ENCODE data around the gene GSTO1.

The GSTO1 gene

DNA sequence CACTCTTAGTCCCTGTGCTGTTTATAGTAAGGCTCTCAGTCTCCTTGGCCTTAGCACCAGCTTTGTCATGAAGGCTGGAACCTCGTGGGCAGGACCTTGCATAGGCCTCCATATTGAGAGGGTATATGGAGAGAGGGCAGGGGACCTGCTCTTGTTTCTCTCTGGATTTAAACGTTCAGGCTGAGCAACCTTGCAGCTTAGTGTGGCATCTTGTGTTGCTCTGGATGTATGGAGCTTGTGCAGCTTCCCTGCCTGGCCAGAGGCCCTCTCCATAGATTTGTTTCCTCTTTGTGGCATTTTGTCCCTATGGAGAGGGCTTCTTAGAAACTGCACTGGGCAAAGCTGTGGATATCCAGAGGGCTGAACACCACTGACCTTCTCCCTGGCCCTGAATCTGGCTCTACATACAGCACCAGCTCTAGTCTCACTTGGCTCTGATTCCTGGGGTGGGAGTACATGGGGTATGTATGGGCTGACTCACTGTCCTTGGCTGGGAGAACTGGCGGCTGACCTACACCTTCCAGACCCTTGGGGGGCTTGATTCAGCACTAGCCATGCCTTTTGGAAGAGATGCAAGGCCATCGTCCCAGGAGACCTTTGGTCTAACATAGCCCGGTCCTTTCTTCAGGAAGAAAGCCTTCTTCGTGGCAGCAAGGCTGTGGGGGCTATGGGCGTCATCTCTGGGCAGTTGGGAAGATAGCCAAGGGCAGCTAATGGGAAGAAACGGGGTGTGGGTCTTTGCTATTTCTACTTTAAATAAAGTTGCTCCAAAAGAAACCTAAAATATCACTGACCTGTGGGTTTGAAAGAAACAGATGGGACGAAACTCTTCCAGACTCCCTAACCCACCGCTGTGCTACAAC, 53.1 kb downstream of the GSTO1 start:
- no peak for DNase-seq

DNA sequence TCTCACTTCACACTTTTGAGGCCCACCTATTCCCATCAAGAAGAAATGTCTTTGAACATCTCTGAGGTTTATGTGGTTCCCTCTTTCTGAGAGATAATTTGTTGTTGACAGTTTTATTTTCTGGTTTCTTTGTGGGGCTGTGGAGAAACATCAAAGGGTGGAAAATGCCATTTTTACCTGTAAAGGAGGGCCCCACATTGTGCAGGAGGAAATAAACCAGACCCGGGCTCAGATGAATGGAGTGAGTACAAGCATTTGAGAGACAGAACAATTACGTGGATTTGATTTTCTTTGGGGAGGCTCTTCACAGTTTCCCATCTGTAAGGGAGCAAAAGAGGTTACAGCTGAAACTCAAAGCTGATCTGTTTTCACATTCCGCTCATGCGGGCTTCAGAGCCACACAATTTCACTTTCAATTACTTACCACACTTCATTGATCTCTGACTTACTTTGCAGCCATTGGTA, 53.8 kb downstream of the GSTO1 start:
- DNase-seq: no peak

DNA sequence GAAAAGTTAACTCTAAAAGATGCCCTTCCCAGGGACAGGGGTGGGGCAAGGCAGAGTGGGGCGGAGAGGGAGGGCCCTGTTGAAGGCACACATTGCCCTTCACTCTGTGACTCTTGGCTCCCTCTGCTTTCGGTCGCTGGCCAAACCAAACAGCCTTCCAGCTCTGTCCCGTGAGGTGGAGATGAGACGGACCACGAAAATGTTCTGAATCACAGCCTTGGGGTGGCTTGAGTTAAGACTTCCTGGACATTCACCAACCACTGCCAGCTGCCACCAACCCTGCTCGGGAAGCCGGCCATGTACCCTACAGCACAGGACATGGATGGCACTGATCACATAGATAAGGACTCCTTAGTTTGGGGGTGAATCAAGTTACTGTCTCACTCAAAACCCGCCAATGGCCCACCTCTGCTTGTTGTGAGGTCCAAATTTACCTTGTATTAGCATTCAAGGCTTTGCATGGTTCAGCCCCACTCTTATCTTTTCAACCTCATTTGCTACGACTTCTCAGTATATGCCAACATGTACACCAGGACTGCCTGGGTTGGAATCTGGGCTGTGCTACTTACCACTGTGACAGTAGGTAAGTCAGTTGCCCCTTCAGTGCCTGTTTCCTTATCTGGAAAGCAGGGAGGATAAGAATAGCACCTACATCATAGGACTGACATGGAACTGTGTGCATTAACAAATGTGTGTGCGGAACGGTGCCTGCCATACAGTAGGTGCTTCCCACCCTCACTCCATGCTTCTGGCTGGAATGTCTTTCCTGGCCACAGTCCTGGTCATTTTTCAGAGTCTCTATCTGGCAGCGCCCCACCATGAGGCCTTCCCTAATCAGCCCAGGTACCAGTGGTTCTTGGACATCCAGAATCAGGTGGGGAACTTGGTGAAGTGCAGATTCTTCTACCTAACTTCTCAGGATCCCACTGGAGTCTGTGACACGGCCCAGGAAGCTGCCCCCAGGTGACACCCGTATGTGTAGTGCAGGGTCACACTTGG, 55.6 kb downstream of the GSTO1 start:
- no peak for DNase-seq

GRCh38 chr10:104311184-104311720, 56.6 kb downstream of the GSTO1 start:
- DNase-seq: no peak

DNA sequence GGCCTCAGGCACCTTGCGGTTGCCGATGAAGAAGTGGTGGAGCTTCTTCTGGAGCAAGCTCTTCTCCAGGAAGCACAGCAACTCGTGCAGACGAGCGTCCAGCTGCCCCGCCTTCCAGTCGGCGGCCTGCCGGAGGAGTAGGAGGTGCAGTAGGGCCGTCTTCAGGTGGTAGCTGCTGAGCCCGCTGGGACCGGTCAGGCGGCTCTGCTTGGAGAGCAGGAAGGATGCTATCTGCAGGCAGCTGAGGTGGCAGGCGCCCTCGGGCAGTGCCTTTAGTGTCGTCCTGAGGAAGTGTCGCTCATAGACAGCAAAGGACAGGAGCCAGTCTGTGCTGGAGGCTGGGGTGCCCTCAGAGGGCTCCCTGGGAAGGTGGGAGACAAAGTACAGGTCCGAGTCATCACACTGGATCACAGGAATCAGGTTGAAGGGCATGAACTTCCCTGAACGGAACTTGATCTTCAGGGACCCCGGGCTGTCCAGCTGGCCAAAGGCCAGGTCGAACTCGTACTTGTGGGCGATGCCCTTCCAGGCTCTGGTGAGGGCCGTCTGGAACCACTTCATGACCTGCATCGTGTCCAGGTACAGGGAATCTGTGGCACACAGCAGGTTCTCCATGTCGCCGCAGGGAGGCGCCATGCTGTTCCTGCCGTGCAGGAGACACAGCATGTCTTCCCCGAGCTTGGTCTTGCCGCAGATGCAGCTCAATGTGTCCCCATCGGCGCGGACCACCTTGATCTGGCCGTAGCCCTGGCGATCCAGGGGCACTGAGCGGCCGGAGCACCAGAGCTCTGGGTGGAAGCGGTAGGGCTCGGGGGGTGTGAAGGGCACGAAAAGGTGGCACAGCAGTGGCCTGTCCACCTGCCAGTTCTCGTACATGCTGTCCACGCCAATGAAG, 60.1 kb downstream of the GSTO1 start:
- no peak for DNase-seq

DNA sequence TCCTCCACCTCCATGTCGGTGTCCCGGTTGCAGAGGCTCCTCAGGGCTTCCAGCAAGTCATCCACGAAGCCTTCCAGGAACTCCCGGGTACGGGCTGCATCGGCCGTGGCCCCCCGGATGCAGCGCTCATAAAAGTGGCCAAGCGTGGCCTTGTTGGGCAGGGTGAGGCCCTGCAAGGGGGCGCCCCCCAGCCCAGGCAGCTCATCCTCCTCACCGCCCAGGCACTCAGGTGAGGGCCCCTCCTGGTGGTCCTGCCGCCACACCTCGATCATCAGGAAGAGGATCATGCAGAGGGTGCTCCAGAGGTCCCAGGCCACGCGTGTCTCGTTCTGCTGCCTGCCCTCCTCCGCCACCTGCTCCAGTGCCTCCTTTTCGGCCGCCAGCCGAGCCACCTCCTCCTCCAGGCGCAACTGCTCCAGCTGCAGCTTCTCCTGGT, 60.8 kb downstream of the GSTO1 start:
- no peak for DNase-seq

DNA sequence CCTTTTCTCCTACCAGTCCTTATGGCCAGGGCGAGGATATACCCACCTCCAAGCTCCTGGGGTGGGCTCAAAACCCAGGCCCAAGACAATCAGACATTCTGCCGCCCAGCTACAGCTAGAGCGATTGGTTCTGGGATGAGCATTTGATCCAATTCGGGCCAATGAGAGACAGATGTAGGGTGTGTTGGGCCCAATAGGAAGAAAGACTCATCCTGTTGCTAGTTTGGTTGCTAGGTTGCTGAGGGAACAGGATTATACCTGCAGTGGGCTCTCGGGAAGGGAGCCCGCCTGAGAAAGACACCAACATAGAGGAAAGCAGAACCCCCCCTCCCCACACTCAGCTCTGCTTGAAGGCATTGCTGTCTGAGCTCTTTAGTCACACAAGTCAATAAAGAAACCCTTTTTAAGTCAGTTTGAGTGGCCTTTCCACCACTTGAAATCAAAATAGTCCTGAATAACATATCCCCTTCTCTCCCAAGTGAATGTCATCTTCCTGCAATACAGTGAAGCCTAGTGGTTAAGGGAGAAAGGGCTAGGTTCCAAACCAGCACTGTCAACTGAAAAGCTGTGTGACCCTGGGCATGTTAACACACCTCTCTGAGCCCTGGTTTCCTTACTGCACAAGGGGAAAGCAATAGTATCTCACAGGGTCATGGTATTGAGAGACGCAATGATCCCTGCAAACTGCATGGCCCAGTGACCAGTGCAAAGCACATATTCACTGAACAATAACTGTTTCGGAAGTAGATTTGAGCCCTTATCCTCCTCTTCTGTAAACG, 61.8 kb downstream of the GSTO1 start:
- DNase-seq: no peak

Data from NCI-H2107 (cell line).